Activated CD4-positive, alpha-beta T cell treated with anti-CD3 and anti-CD28 coated beads for 48 hours (primary cell): Measurements from ENCODE around the gene EPHA3.

ENCODE experiments used
- DNase-seq: peaks from one replicate; pipeline ENCODE4 v3.0.0-alpha.2; 2020

EPHA3 gene

GRCh38 chr3:89107461-89108290 is at the start of gene EPHA3:
TSS of gene EPHA3 (plus strand) at chr3:89107621. CDS start at chr3:89107749, 128 bp downstream.
- peak; percentile 62 for DNase-seq

DNA sequence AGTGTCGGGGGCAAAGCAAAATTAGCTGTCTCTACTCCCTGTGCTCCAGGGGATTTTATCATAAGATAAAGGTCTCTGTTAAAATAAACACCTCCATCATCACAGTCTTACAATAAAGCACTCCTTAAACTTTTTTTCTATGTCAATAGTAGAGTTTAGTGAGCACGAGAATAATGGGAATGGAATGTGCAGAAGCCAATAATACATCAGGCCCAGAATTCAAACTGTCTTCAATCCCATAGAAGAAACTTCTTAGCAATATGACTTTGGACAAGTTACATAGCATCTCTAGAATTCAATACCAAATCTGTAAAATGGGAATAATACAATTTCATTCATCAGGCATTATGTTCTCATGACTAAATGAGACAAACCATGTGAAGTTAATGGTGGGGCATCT is 49.0 kb upstream of the EPHA3 start:
- DNase-seq, result no peak

- DNase-seq, result no peak
These were observed 48.1 kb upstream of the EPHA3 start for GRCh38 chr3:89059211-89059925.

DNA sequence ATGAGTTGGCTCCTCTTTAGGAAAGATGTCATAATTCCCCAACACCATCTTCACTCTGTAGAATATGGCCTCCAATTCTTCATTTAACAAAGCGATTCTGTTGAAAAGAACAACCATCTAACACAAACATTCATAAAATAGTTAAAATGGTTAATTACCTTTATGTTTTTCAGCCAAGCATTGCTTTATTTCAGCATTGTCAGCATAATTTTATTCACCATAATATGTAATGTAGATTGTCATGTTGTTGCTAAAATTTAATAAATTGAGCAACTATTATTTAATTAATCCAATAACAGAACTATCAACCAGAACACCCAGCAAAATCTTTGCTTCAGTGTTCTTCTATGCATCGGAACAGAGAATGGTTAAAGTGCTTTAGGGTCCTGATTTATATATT is 46.2 kb upstream of the EPHA3 start:
- no peak for DNase-seq

DNA sequence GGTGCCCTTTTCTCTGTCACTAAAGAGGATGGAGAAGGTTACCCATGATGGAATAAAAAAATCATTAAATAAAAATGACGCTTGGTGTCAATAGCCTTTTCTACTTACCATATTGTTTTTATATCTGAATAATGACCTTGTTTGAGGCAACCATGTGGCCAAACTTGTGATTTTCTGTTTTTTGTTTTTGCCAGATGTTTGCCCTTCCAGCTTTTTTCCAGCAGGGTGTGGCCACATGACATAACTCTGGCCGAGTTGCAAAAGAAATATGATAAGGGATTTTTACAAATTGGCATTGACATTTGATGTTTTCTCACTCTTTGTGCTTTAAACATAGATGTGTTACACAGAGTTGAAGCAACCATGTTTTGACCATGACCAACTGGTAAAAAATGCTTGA is 39.7 kb upstream of the EPHA3 start:
- no peak for DNase-seq

GRCh38 chr3:89072642-89073041 is 34.8 kb upstream of the EPHA3 start:
- no peak for DNase-seq

DNA sequence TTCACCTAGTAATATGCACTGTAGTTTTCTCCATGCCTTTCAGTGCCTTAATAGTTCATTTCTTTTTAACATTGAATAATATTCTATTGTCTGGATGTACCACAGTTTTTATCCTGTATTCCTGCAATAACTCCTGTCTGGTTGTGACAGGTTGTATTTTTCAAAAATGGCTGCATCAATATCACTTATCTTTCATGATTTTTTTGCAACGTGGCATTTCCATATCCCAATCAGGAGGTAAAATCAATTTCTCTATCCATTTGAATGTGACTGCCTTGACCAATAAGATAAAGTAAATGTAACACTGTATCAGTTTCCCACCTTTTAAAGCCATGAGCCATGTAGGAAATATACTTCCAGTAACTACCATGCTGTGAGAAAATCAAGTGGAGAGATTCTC is 27.5 kb upstream of the EPHA3 start:
- no peak for DNase-seq

DNA sequence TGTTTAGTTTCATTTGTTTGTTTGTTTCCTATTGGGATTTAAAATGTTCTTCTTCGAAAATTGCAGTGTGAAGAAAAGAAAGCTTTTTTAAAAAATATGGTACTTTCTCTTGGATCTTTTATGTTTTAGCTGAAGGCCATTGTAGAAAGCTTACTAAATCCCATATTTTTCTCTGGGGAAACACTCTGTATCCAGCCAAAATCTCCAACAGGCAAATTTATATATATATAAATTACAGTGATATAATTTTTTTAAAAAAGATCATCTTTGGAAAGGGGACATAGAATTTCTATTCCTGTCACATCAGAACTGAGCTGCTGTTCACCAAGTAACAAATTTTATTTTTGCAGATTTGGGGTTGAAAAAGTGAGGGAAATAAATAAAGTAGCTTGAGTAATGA is 19.6 kb upstream of the EPHA3 start:
- no peak for DNase-seq

DNA sequence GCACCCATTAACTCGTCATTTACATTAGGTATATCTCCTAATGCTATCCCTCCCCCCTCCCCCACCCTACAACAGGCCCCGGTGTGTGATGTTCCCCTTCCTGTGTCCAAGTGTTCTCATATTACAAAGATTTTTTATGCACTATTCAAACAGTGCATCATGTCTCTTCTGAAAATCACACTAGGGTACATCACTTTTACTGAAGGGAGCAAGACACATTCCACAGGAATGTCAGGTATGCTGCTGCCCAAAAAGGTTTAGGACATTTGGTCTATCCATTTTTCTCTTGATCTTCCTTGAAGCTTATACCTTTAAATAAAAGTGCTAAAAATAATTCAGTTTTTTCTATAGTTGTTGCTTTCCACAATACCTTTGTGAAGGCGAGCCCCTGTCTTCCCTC is 9.2 kb upstream of the EPHA3 start:
- DNase-seq, result no peak

GRCh38 chr3:89098964-89099585 is 8.3 kb upstream of the EPHA3 start:
- DNase-seq, result peak; percentile 46

- no peak for DNase-seq
These were observed 6.2 kb upstream of the EPHA3 start for GRCh38 chr3:89101251-89101650.

DNA sequence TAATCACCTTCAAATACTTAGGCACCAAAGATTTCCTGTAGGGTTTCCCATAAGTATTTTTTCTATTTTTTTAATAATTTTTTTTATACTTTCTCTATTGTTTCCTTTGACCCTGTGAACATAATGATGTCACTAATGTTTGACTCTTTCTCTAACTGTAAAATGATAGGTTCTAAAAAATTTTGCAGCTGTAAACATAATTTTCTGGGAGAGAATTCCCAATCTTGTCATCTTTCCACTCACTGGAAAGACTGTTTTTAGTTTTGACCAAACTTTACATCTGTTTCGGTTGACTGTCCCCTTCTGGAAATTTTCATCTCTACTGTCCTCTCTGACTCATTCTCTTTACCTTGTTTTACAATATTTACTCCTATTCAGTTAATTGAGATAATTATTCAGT is 5.5 kb upstream of the EPHA3 start:
- no peak for DNase-seq

GRCh38 chr3:89104499-89104898 is 2.9 kb upstream of the EPHA3 start:
- no peak for DNase-seq

GRCh38 chr3:89105503-89105902 is 1.9 kb upstream of the EPHA3 start:
- DNase-seq, result no peak

- DNase-seq, result no peak
These were observed 800 bp downstream of the EPHA3 start for GRCh38 chr3:89108291-89108550.

DNA sequence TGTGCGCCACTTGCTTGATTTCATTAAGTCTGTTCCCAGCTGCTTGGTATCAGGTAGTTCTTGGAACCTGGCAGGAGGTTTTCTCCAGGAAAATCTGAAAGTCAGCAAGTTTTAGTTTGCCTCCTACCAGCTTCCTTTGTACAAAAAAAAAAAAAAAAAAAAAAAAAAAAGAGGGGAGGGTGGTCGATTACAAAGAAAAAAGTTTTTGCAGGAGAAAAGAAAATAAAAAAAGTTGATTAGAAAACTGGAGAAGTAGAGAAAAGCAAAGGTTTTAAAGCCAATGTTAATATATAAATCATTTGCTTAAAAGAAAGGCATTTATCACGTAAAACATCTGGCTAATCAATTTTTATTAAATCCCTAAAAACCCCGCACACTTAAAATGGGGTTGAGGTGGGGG is 5.9 kb downstream of the EPHA3 start:
- no peak for DNase-seq

DNA sequence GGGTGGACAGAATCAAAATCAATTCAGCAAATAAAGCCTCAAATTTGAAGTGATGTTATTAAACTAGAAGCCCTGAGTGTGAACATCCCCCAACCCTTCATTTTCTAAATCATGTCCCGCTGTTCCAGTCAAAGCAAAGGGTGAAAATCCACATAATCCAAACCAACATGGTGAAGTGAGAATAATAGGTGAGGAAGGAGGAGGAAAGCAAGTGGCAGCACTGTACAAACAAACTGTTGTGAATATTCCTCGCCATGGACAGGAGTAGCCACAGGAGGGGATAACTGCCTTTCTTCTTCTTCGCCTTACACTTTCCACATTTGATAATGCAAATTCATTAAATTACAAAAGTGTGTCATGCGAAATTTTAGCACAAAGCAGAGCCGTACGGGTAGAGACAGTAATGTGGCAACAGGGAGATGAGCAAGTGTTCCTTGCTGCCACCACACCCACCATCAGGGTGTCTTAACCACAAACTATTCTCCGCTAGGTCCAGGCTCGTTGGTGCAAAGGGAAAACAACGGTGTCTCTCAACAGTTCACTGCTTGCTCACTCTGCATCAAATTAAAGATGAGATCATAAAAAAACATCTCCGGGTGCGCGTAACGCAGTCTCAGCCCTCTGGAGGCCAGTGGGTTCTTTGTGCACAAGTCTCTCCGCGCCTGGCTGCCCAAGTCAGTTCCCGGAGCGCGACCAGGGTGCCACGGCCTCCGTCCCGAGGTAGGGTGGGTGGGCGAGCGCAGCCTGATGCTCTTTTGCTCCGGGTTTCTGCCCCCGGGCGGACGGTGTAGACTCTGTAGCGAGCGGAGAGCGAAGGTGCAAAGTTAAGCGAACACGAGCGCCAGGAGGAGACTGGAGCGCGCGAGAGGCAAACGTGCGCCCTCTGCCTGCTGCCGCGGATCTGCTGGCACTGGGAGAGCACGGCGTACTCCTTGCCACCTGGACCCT is 6.7 kb downstream of the EPHA3 start:
- peak; percentile 58 for DNase-seq

DNA sequence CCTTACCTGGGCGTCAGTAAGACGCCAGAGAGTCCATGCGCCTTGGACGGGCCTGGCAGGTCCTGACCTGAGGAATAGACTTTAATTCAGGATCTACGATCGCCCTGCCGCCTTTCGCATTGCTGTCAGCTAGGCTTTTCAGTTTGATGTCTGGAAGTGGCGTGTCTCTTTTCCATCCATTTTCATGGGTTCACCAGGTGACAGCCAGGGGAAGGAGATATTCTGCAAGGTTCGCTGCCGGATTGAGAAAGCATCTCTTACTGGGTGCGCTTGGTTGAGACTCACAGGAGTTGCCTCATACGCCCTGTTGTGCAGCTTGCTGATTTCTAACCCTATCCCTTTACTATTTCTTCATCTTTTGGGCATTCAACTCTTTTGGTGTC is 7.4 kb downstream of the EPHA3 start:
- DNase-seq, result no peak

DNA sequence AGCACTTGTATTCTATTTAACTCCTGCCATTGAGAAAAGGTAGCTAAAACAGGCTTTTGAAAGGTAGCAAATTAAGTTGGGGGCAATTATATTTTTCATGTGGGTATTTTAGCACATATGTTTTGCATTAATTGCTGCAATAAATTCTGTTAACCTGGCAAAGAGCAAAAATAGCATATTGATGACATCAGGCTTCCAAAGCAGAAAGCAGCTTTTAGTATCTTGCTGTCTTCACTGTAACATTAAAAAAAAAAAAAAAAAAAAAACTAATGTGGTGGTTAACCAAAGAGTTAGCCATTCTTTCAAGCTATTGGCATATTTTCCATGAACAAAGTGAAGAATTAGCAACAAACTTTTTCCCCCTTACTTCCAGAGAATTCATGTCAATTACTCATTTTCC is 9.1 kb downstream of the EPHA3 start:
- DNase-seq, result no peak

GRCh38 chr3:89138048-89138447 is 30.6 kb downstream of the EPHA3 start:
- DNase-seq, result no peak

DNA sequence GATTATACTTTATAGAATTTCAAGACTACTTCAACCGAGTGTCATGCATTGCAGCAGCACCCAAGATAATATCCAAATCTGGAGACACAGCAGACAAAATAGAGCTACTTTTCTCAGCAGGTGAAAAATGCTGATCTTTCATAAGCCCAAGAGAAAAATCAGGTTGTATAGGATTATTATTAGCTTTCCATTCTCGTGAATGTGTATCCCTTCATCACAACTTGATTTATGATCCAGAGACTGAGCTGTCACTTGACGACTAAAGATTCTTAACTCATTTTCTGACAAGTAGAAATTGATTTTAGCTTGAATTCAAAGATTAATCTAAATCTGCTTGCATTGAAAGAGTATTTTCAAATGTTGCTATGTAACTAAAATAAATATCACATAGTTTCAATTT is 32.4 kb downstream of the EPHA3 start:
- no peak for DNase-seq

DNA sequence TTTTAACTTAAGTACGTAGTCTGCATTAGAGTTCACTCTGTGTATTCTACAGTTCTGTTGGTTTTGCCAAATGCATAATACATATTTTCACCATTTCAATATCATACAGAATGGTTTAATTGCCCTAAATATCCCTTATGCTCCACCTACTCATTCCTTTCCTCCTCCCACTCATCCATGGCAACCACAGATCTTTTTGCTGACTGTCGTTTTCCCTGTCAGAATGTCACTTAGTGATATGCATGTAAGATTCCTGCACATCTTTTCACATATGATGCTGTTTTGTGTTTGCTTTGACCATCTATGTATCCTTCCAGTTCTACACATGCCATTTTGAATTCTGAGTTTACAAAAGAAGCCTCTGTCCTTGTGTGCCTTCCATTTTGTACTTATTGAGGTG is 36.7 kb downstream of the EPHA3 start:
- no peak for DNase-seq

DNA sequence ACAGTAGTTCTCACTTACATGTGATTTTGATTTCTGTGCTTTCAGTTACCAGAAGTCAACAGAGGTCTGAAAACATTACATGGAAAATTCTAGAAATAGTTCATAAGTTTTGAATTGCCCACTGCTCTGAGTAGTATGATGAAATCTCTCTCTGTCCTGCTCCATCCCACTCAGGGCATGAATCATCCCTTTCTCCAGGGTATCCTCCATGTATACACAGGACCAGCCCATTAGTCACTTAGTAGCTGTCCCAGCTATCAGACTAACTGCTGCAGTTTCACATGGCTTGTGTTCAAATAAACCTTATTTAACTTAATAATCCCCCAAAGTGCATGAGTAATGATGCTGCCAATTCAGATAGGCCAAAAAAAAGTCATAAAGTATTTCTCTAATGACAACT is 38.6 kb downstream of the EPHA3 start:
- no peak for DNase-seq
